ENCODE results near the gene MTRFR.
A peak's percentile ranks its signal among the peaks of the same experiment; 100 is the strongest.
"Not testable (repeated sequence)": the region's sequence is repeated elsewhere in the genome, so short reads cannot be mapped to it uniquely, and the experiment has no call there.

The MTRFR gene

GRCh38 chr12:123232807-123233504, at the start of gene MTRFR, which contains the start of gene MPHOSPH9:
MTRFR (plus strand) TSS chr12:123233436; CDS start chr12:123253675, 20,239 bp downstream.
MPHOSPH9 (minus strand) TSS chr12:123233141; CDS start chr12:123230364, 2,777 bp downstream.
- Histone ChIP-seq H3K4me2 (ENCODE audit: low read length) (peak within 1 kb of the TSS; percentile 96), H3K4me1 (ENCODE audit: low read length) (peaks cover 34% of the 10 kb centered on the region), H3K36me3 (replicated peaks; ENCODE audit: low read depth, low read length) (peaks cover 23% of the 10 kb centered on the region), H3K27me3 (ENCODE audit: low read depth, low read length) (no peaks in the 10 kb centered on the region), H3K4me3 (ENCODE audit: low read length) (peak within 1 kb of the TSS; percentile 95), H3K9ac (ENCODE audit: low read length) (peak within 1 kb of the TSS; percentile 91), H3K27ac (ENCODE audit: low read length) (peak within 1 kb of the TSS; percentile 80), H4K20me1 (ENCODE audit: insufficient read depth, low read length) (peaks cover 19% of the 10 kb centered on the region), H3K79me2 (ENCODE audit: low read length) (peaks cover 70% of the 10 kb centered on the region), H3K9me3 (ENCODE audit: insufficient read depth, low read length) (no peaks in the 10 kb centered on the region), H2AFZ (ENCODE audit: low read depth, low read length) (peak within 1 kb of the TSS; percentile 89)
- TF ChIP-seq CTCF (IDR thresholded peaks at IDR 0.05; ENCODE audit: low read depth, low read length), result no peak
- no peak for TF ChIP-seq EZH2phosphoT487 (IDR thresholded peaks at IDR 0.05; ENCODE audit: low read depth)

- TF ChIP-seq EZH2phosphoT487 (IDR thresholded peaks at IDR 0.05; ENCODE audit: low read depth) (no peak), CTCF (IDR thresholded peaks at IDR 0.05; ENCODE audit: low read depth, low read length) (no peak)
- Histone ChIP-seq H3K9me3 (ENCODE audit: insufficient read depth, low read length) (no peaks in the 10 kb centered on the region), H3K27ac (ENCODE audit: low read length) (no peak overlapping the region), H4K20me1 (ENCODE audit: insufficient read depth, low read length) (no peaks in the 10 kb centered on the region; the same call in 1 of the 2 replicates), H3K4me3 (ENCODE audit: low read length) (no peak overlapping the region), H3K9ac (ENCODE audit: low read length) (no peak overlapping the region), H3K4me1 (ENCODE audit: low read length) (no peaks in the 10 kb centered on the region), H2AFZ (ENCODE audit: low read depth, low read length) (no peak overlapping the region), H3K4me2 (ENCODE audit: low read length) (no peak overlapping the region), H3K36me3 (replicated peaks; ENCODE audit: low read depth, low read length) (peaks cover 25% of the 10 kb centered on the region), H3K27me3 (ENCODE audit: low read depth, low read length) (no peaks in the 10 kb centered on the region), H3K79me2 (ENCODE audit: low read length) (no peaks in the 10 kb centered on the region)
Observed at GRCh38 chr12:123187637-123188036, 45.6 kb upstream of the MTRFR start.

- no peak overlapping the region for H2AFZ ChIP-seq (ENCODE audit: low read depth, low read length)
- no peaks in the 10 kb centered on the region for H3K4me1 ChIP-seq (ENCODE audit: low read length)
- H3K27ac ChIP-seq (ENCODE audit: low read length), result no peak overlapping the region
- no peaks in the 10 kb centered on the region for H3K79me2 ChIP-seq (ENCODE audit: low read length)
- no peaks in the 10 kb centered on the region for H4K20me1 ChIP-seq (ENCODE audit: insufficient read depth, low read length)
- no peak overlapping the region for H3K4me2 ChIP-seq (ENCODE audit: low read length)
- no peaks in the 10 kb centered on the region for H3K9me3 ChIP-seq (ENCODE audit: insufficient read depth, low read length)
- H3K36me3 ChIP-seq (replicated peaks; ENCODE audit: low read depth, low read length), result peaks cover 39% of the 10 kb centered on the region
- H3K4me3 ChIP-seq (ENCODE audit: low read length), result no peak overlapping the region
- H3K9ac ChIP-seq (ENCODE audit: low read length), result no peak overlapping the region
- TF ChIP-seq CTCF (IDR thresholded peaks at IDR 0.05; ENCODE audit: low read depth, low read length), result no peak
- TF ChIP-seq EZH2phosphoT487 (IDR thresholded peaks at IDR 0.05; ENCODE audit: low read depth), result no peak
- H3K27me3 ChIP-seq (ENCODE audit: low read depth, low read length), result no peaks in the 10 kb centered on the region
Observed at GRCh38 chr12:123199936-123200335, 33.3 kb upstream of the MTRFR start.

GRCh38 chr12:123200414-123200813, 32.8 kb upstream of the MTRFR start:
- H3K4me2 ChIP-seq (ENCODE audit: low read length), result no peak overlapping the region
- no peak overlapping the region for H2AFZ ChIP-seq (ENCODE audit: low read depth, low read length)
- no peaks in the 10 kb centered on the region for H3K27me3 ChIP-seq (ENCODE audit: low read depth, low read length)
- H3K36me3 ChIP-seq (replicated peaks; ENCODE audit: low read depth, low read length), result peaks cover 39% of the 10 kb centered on the region
- H3K4me3 ChIP-seq (ENCODE audit: low read length), result no peak overlapping the region
- H3K9me3 ChIP-seq (ENCODE audit: insufficient read depth, low read length), result no peaks in the 10 kb centered on the region
- no peak overlapping the region for H3K9ac ChIP-seq (ENCODE audit: low read length)
- H4K20me1 ChIP-seq (ENCODE audit: insufficient read depth, low read length), result no peaks in the 10 kb centered on the region
- H3K4me1 ChIP-seq (ENCODE audit: low read length), result no peaks in the 10 kb centered on the region
- no peaks in the 10 kb centered on the region for H3K79me2 ChIP-seq (ENCODE audit: low read length)
- TF ChIP-seq EZH2phosphoT487 (IDR thresholded peaks at IDR 0.05; ENCODE audit: low read depth), result no peak
- TF ChIP-seq CTCF (IDR thresholded peaks at IDR 0.05; ENCODE audit: low read depth, low read length), result no peak
- H3K27ac ChIP-seq (ENCODE audit: low read length), result no peak overlapping the region

- not testable (repeated sequence) for H3K4me1 ChIP-seq (ENCODE audit: low read length); H3K27me3 ChIP-seq (ENCODE audit: low read depth, low read length); H4K20me1 ChIP-seq (ENCODE audit: insufficient read depth, low read length); H3K9ac ChIP-seq (ENCODE audit: low read length); H3K27ac ChIP-seq (ENCODE audit: low read length); H3K79me2 ChIP-seq (ENCODE audit: low read length); H3K9me3 ChIP-seq (ENCODE audit: insufficient read depth, low read length); H3K4me2 ChIP-seq (ENCODE audit: low read length); H3K4me3 ChIP-seq (ENCODE audit: low read length); H2AFZ ChIP-seq (ENCODE audit: low read depth, low read length)
- peaks cover 19% of the 10 kb centered on the region for H3K36me3 ChIP-seq (replicated peaks; ENCODE audit: low read depth, low read length)
Observed at GRCh38 chr12:123206794-123207193, 26.4 kb upstream of the MTRFR start.

- H3K36me3 ChIP-seq (replicated peaks; ENCODE audit: low read depth, low read length), result peaks cover 14% of the 10 kb centered on the region
- not testable (repeated sequence) for H3K4me3 ChIP-seq (ENCODE audit: low read length); H4K20me1 ChIP-seq (ENCODE audit: insufficient read depth, low read length); H2AFZ ChIP-seq (ENCODE audit: low read depth, low read length); H3K79me2 ChIP-seq (ENCODE audit: low read length); H3K27me3 ChIP-seq (ENCODE audit: low read depth, low read length); H3K27ac ChIP-seq (ENCODE audit: low read length); H3K4me2 ChIP-seq (ENCODE audit: low read length); H3K9ac ChIP-seq (ENCODE audit: low read length); H3K9me3 ChIP-seq (ENCODE audit: insufficient read depth, low read length); H3K4me1 ChIP-seq (ENCODE audit: low read length)
Observed at GRCh38 chr12:123207815-123208214, 25.4 kb upstream of the MTRFR start.
